ENCODE results near the gene PPEF2.

Gene PPEF2

GRCh38 chr4:75904076-75904475 is 1.8 kb upstream of the PPEF2 start:
- no peak for TF ChIP-seq CTCF (IDR thresholded peaks at IDR 0.05; ENCODE audit: low read depth, low read length)
- H3K4me1 ChIP-seq: no peaks in the 10 kb centered on the region
- no peaks in the 10 kb centered on the region for H3K9me3 ChIP-seq
- H3K36me3 ChIP-seq: no peaks in the 10 kb centered on the region
- H3K27me3 ChIP-seq: no peaks in the 10 kb centered on the region
- no peak for DNase-seq
- H3K4me3 ChIP-seq (ENCODE audit: low read depth, low read length): no peak overlapping the region

- no peaks in the 10 kb centered on the region for H3K27me3 ChIP-seq
- H3K4me3 ChIP-seq (ENCODE audit: low read depth, low read length): no peak overlapping the region
- DNase-seq: no peak
- no peaks in the 10 kb centered on the region for H3K36me3 ChIP-seq
- no peaks in the 10 kb centered on the region for H3K9me3 ChIP-seq
- TF ChIP-seq CTCF (IDR thresholded peaks at IDR 0.05; ENCODE audit: low read depth, low read length): no peak
- no peaks in the 10 kb centered on the region for H3K4me1 ChIP-seq
These were observed 3.7 kb downstream of the PPEF2 start for GRCh38 chr4:75898536-75898935.

GRCh38 chr4:75895744-75896314 is 6.4 kb downstream of the PPEF2 start:
- H3K36me3 ChIP-seq: no peaks in the 10 kb centered on the region
- no peaks in the 10 kb centered on the region for H3K4me1 ChIP-seq
- no peak for DNase-seq

GRCh38 chr4:75892508-75892907 is 9.7 kb downstream of the PPEF2 start:
- Histone ChIP-seq H3K36me3 (no peaks in the 10 kb centered on the region), H3K4me1 (no peaks in the 10 kb centered on the region), H3K9me3 (no peaks in the 10 kb centered on the region), H3K4me3 (ENCODE audit: low read depth, low read length) (no peak overlapping the region), H3K27me3 (peaks cover 9% of the 10 kb centered on the region)
- peak; percentile 22 for TF ChIP-seq CTCF (IDR thresholded peaks at IDR 0.05; ENCODE audit: low read depth, low read length)
- DNase-seq: no peak

More at GRCh38 chr4:75895744-75896314, 6.4 kb downstream of the PPEF2 start:
- peak; percentile 71 for TF ChIP-seq CTCF (IDR thresholded peaks at IDR 0.05; ENCODE audit: low read depth, low read length)
- Histone ChIP-seq H3K27me3 (peaks cover 6% of the 10 kb centered on the region; the same call in 1 of the 2 replicates), H3K9me3 (no peaks in the 10 kb centered on the region), H3K4me3 (ENCODE audit: low read depth, low read length) (no peak overlapping the region)

- no peaks in the 10 kb centered on the region for H3K9me3 ChIP-seq
- no peak for DNase-seq
- H3K4me3 ChIP-seq (ENCODE audit: low read depth, low read length): no peak overlapping the region
- H3K4me1 ChIP-seq: no peaks in the 10 kb centered on the region
- TF ChIP-seq CTCF (IDR thresholded peaks at IDR 0.05; ENCODE audit: low read depth, low read length): no peak
- no peaks in the 10 kb centered on the region for H3K36me3 ChIP-seq
- H3K27me3 ChIP-seq: peaks cover 9% of the 10 kb centered on the region
These were observed 10.6 kb downstream of the PPEF2 start for GRCh38 chr4:75891611-75892010.

- H3K4me1 ChIP-seq: no peaks in the 10 kb centered on the region
These were observed 12.6 kb downstream of the PPEF2 start for GRCh38 chr4:75889537-75890199.

More at GRCh38 chr4:75889537-75890199, 12.6 kb downstream of the PPEF2 start:
- TF ChIP-seq CTCF (IDR thresholded peaks at IDR 0.05; ENCODE audit: low read depth, low read length): no peak
- Histone ChIP-seq H3K4me3 (ENCODE audit: low read depth, low read length) (no peak overlapping the region), H3K36me3 (no peaks in the 10 kb centered on the region), H3K27me3 (peaks cover 9% of the 10 kb centered on the region), H3K9me3 (no peaks in the 10 kb centered on the region)
- no peak for DNase-seq
